Sciatic nerve (tissue), 2 donors: Measurements from ENCODE around the gene MIEF1. TPM values are rescaled to one million over a fixed set of nuclear protein-coding genes. Genes with fewer than 3 reads are reported as not detected.

ENCODE experiments used
- ATAC-seq: fragments of 200-7000 bp; cut with Tn5 transposase; one replicate; pipeline ENCODE4 v1.9.1; 2020; ENCODE audit warnings: mild to moderate bottlenecking, moderate library complexity
- DNase-seq: peaks from one replicate; pipeline ENCODE4 v3.0.0-alpha.2; 2020; ENCODE audit warnings: low spot score
- intact Hi-C: fragments of 100-400 bp; cut with DNase I; formaldehyde crosslinking; loops from one replicate; pipeline ENCODE4 v1.14.2; 2022
- total RNA-seq: library from RNA; stranded (reverse); fragmentation: NEBNext Ultra II Directional; extraction: Animal tissue kit (Norgen Biotek cat#: 25700); gene quantifications from one replicate; pipeline ENCODE4 v1.2.1, GENCODE V29; 2021
- donor health status: DM: no; HTN: no; CAD: no.
- donor health status: DM: no; HTN: no; CAD: no.

The MIEF1 gene
- total RNA-seq, 1 donor from 2014 or later = 19.0 TPM

GRCh38 chr22:39469681-39470450, 32.2 kb upstream of the MIEF1 start:
- intact Hi-C loops = no loop called here
- no peak for ATAC-seq
- DNase-seq = no peak

GRCh38 chr22:39470451-39471291, 31.4 kb upstream of the MIEF1 start:
- DNase-seq (no peak), ATAC-seq (no peak)
- intact Hi-C loops = no loop called here

- intact Hi-C loops = no loop called here
- no peak for DNase-seq
- peak; percentile 74 for ATAC-seq
Observed at GRCh38 chr22:39471381-39472141, 30.5 kb upstream of the MIEF1 start.

GRCh38 chr22:39472570-39473556, 29.2 kb upstream of the MIEF1 start:
- intact Hi-C loops = no loop called here
- ATAC-seq (peak; percentile 11), DNase-seq (no peak)

- no peak for DNase-seq
- ATAC-seq = no peak
- intact Hi-C loops = no loop called here
Observed at GRCh38 chr22:39473851-39474250, 28.2 kb upstream of the MIEF1 start.

GRCh38 chr22:39474351-39475111, 27.6 kb upstream of the MIEF1 start:
- ATAC-seq (no peak), DNase-seq (no peak)
- intact Hi-C loops = no loop called here

GRCh38 chr22:39475337-39475736, 26.8 kb upstream of the MIEF1 start:
- intact Hi-C loops = no loop called here
- DNase-seq (no peak), ATAC-seq (no peak)

GRCh38 chr22:39475902-39476301, 26.2 kb upstream of the MIEF1 start:
- ATAC-seq (no peak), DNase-seq (no peak)
- intact Hi-C loops = no loop called here

- intact Hi-C loops = no loop called here
Observed at GRCh38 chr22:39476664-39477063, 25.4 kb upstream of the MIEF1 start.

GRCh38 chr22:39477542-39477941, 24.5 kb upstream of the MIEF1 start:
- intact Hi-C loops = no loop called here
- DNase-seq (no peak), ATAC-seq (no peak)

More at GRCh38 chr22:39476664-39477063, 25.4 kb upstream of the MIEF1 start:
- ATAC-seq = no peak
- DNase-seq = no peak

GRCh38 chr22:39478441-39478850, 23.6 kb upstream of the MIEF1 start:
- peak; percentile 49 for ATAC-seq
- intact Hi-C loops = no loop called here
- DNase-seq = no peak

- DNase-seq (no peak), ATAC-seq (no peak)
- intact Hi-C loops = no loop called here
Observed at GRCh38 chr22:39479254-39479653, 22.8 kb upstream of the MIEF1 start.

- intact Hi-C loops = no loop called here
- no peak for DNase-seq
- ATAC-seq = no peak
Observed at GRCh38 chr22:39480557-39480956, 21.5 kb upstream of the MIEF1 start.

- intact Hi-C loops = no loop called here
- DNase-seq (no peak), ATAC-seq (no peak)
Observed at GRCh38 chr22:39481054-39481453, 21.0 kb upstream of the MIEF1 start.

GRCh38 chr22:39481595-39481994, 20.5 kb upstream of the MIEF1 start:
- intact Hi-C loops = no loop called here
- no peak for DNase-seq

GRCh38 chr22:39482768-39483167, 19.3 kb upstream of the MIEF1 start:
- no peak for ATAC-seq
- intact Hi-C loops = no loop called here
- DNase-seq = no peak

More at GRCh38 chr22:39481595-39481994, 20.5 kb upstream of the MIEF1 start:
- ATAC-seq = no peak

- intact Hi-C loops = no loop called here
- DNase-seq (no peak), ATAC-seq (peak; percentile 68)
Observed at GRCh38 chr22:39486951-39487825, 14.9 kb upstream of the MIEF1 start.
